AG09309 (cell line): Measurements from ENCODE around the gene HAUS6.
"Not testable (repeated sequence)": the region's sequence is repeated elsewhere in the genome, so short reads cannot be mapped to it uniquely, and the experiment has no call there.

Experiments
- DNase-seq: peaks from one replicate; pipeline ENCODE4 v3.0.0-alpha.2; 2010; ENCODE audit warnings: low read depth
- H3K4me3 ChIP-seq: 2 replicates; pipeline ENCODE4 v1.5.1; 2011; ENCODE audit warnings: mild to moderate bottlenecking, low read depth, low read length, moderate library complexity; ENCODE audit not compliant: control insufficient read depth
- CTCF ChIP-seq: IDR thresholded peaks from 2 replicates; pipeline ENCODE4 v1.5.1; 2011; ENCODE audit warnings: mild to moderate bottlenecking, low read depth, low read length, inconsistent platforms; ENCODE audit not compliant: insufficient read depth, control insufficient read depth; ENCODE audit errors: missing control alignments

Gene HAUS6

GRCh38 chr9:19117039-19117716 lies 14.5 kb upstream of the HAUS6 start:
- no peak for DNase-seq
- no peak overlapping the region for H3K4me3 ChIP-seq
- no peak for TF ChIP-seq CTCF

GRCh38 chr9:19116107-19116790 lies 13.5 kb upstream of the HAUS6 start:
- no peak for DNase-seq
- no peak for TF ChIP-seq CTCF
- H3K4me3 ChIP-seq: no peak overlapping the region

DNA sequence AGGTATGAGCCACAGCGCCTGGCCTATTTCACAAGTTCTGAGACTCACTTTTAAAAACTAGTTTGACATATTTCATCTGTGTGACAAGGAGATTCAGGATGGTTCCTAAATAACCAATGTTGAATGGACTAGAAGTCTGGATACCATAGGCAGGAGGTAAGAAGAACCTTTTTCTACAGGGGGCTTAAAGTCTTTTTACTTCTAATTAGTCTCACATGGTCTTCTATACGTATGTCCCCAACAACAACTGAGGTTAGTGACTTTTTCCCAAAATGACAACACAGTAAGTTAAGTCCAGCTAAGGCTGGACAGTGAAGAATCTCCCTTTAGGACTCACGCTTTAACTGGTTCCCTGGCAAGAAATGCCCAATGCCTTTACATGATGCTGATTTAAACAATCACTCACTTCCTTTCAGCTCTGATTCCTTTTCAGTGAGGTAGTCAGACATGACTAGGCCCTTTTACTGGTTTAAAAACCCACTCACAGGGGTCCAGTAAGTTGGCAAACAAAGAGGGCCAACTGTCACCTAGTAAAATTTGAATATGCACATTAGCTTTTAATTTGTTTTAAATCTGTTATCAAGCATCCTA lies 12.1 kb upstream of the HAUS6 start:
- no peak for TF ChIP-seq CTCF
- DNase-seq: no peak

GRCh38 chr9:19113964-19114679 lies 11.4 kb upstream of the HAUS6 start:
- H3K4me3 ChIP-seq: no peak overlapping the region
- DNase-seq: no peak
- no peak for TF ChIP-seq CTCF

More for the DNA sequence above, 12.1 kb upstream of the HAUS6 start:
- no peak overlapping the region for H3K4me3 ChIP-seq

- DNase-seq, H3K4me3 ChIP-seq: not testable (repeated sequence)
These were observed 10.4 kb upstream of the HAUS6 start for GRCh38 chr9:19113064-19113611.

DNA sequence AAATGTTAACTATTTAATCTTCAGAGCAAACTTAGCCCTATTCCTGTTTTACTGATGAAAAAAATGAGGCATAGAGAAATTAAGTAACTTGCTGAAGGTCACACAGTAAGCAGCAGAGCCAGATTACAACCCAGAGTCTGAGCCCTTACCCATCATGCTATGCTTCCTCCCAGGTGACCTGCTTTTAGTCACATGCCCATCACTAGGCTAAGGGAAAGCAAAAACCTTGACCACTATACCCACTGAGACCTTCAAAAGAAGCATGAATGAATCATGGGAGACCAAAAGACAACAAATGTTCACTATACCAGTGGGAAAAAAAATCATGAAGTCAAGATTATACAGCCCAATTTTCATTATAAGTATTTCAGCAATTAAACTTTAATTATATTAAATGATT lies 5.3 kb upstream of the HAUS6 start:
- H3K4me3 ChIP-seq: no peak overlapping the region
- no peak for TF ChIP-seq CTCF
- DNase-seq: no peak
